Endodermal cell (in vitro differentiated cells): Measurements from ENCODE around the gene SLC4A5. TPM values are rescaled to one million over a fixed set of nuclear protein-coding genes. Genes with fewer than 3 reads are reported as not detected.
A peak's percentile ranks its signal among the peaks of the same experiment; 100 is the strongest.
"Not testable (repeated sequence)": the region's sequence is repeated elsewhere in the genome, so short reads cannot be mapped to it uniquely, and the experiment has no call there.

Source experiments
- DNase-seq: peaks from one replicate; pipeline ENCODE4 v3.0.0-alpha.2; 2017
- H3K27ac ChIP-seq: 2 replicates; pipeline ENCODE4 v1.5.1; 2013; ENCODE audit warnings: mild to moderate bottlenecking, low read depth, low read length, moderate library complexity
- H3K27me3 ChIP-seq: 2 replicates; pipeline ENCODE4 v1.6.1; 2013; ENCODE audit warnings: mild to moderate bottlenecking, low read length, moderate library complexity; ENCODE audit not compliant: insufficient read depth, control insufficient read depth, poor library complexity, severe bottlenecking
- H3K36me3 ChIP-seq: 2 replicates; pipeline ENCODE4 v1.7.0; 2013; ENCODE audit warnings: mild to moderate bottlenecking, low read length, moderate library complexity; ENCODE audit not compliant: control insufficient read depth, insufficient read depth
- H3K4me1 ChIP-seq: one replicate; pipeline ENCODE4 v1.7.0; 2013; ENCODE audit warnings: low read length; ENCODE audit not compliant: control insufficient read depth, insufficient read depth
- H3K4me3 ChIP-seq: 2 replicates; pipeline ENCODE4 v1.5.1; 2013; ENCODE audit warnings: mild to moderate bottlenecking, low read length, moderate library complexity
- H3K9ac ChIP-seq: 2 replicates; pipeline ENCODE4 v1.6.1; 2013; ENCODE audit warnings: mild to moderate bottlenecking, low read length, moderate library complexity; ENCODE audit not compliant: poor library complexity, severe bottlenecking; ENCODE audit errors: extremely low read depth
- H3K9me3 ChIP-seq: 2 replicates; pipeline ENCODE4 v1.6.1; 2013; ENCODE audit warnings: mild to moderate bottlenecking, low read length, moderate library complexity; ENCODE audit not compliant: control insufficient read depth
- H3K27ac Mint-ChIP-seq: 2 replicates; pipeline ENCODE4 v1.8.0; 2020; ENCODE audit warnings: mixed read lengths
- H3K27me3 Mint-ChIP-seq: 2 replicates; pipeline ENCODE4 v1.8.0; 2021; ENCODE audit warnings: mild to moderate bottlenecking, mixed read lengths; ENCODE audit not compliant: insufficient read depth
- H3K36me3 Mint-ChIP-seq: 2 replicates; pipeline ENCODE4 v1.8.0; 2020; ENCODE audit warnings: low read depth, mixed read lengths
- H3K4me1 Mint-ChIP-seq: 2 replicates; pipeline ENCODE4 v1.8.0; 2020; ENCODE audit warnings: mixed read lengths
- H3K4me3 Mint-ChIP-seq: 2 replicates; pipeline ENCODE4 v1.8.0; 2020; ENCODE audit warnings: mild to moderate bottlenecking, moderate library complexity, mixed read lengths
- H3K9me3 Mint-ChIP-seq: 2 replicates; pipeline ENCODE4 v1.8.0; 2020; ENCODE audit warnings: mild to moderate bottlenecking, mixed read lengths
- CTCF ChIP-seq: fragments of 200-600 bp; sonication (generic); conservative IDR thresholded peaks from 2 replicates; pipeline ENCODE4 v1.5.0; 2021; ENCODE audit warnings: antibody characterized with exemption, mild to moderate bottlenecking
- WGBS, 2 experiments: methylation state at CpG; one replicate each; pipeline versions ENCODE4 v1.1.5 to v1.1.7; 2013; ENCODE audit warnings: missing lambda C conversion rate in 2 of 2, mixed read lengths in 1 of 2; ENCODE audit not compliant: insufficient coverage in 1 of 2, insufficient read length in 1 of 2; 5-methylcytosine and 5-hydroxymethylcytosine counted together
- total RNA-seq, 2 donors: library from RNA; stranded (reverse); fragmentation: NEBNext Ultra II Directional in 1 of 2; extraction: Animal tissue kit (Norgen Biotek cat#: 25700) in 1 of 2; gene quantifications; 2 replicates in 1 of 2; 3 replicates in 1 of 2; pipeline ENCODE4 v1.2.1, GENCODE V29; 2021

The SLC4A5 gene
- total RNA-seq, 2 donors from 2014 or later: 2.5 to 3.7 TPM

GRCh38 chr2:74347303-74347702 is 4.1 kb upstream of the SLC4A5 start:
- H3K9me3 ChIP-seq: no peaks in the 10 kb centered on the region
- 90% methylated on average over 1 of the region's 1 CpG; no CpG with 5 or more reads in 1 of the 2 experiments for WGBS, 2 experiments
- H3K4me3 Mint-ChIP-seq: no peak overlapping the region
- no peaks in the 10 kb centered on the region for H3K27me3 ChIP-seq
- peaks cover 2% of the 10 kb centered on the region for H3K27me3 Mint-ChIP-seq
- no peak overlapping the region for H3K9ac ChIP-seq
- H3K4me3 ChIP-seq: no peak overlapping the region
- H3K9me3 Mint-ChIP-seq: no peaks in the 10 kb centered on the region
- no peak for DNase-seq
- no peak for TF ChIP-seq CTCF
- H3K36me3 Mint-ChIP-seq: no peaks in the 10 kb centered on the region
- no peak overlapping the region for H3K27ac ChIP-seq
- H3K27ac Mint-ChIP-seq: no peak overlapping the region
- H3K4me1 Mint-ChIP-seq: peaks cover 11% of the 10 kb centered on the region
- H3K36me3 ChIP-seq: no peaks in the 10 kb centered on the region
- no peaks in the 10 kb centered on the region for H3K4me1 ChIP-seq

GRCh38 chr2:74345272-74345943 is 2.2 kb upstream of the SLC4A5 start:
- H3K36me3 Mint-ChIP-seq: no peaks in the 10 kb centered on the region

GRCh38 chr2:74336227-74336626 is 7.0 kb downstream of the SLC4A5 start:
- not testable (repeated sequence) for H3K36me3 Mint-ChIP-seq, H3K27me3 Mint-ChIP-seq, H3K9me3 Mint-ChIP-seq, H3K27me3 ChIP-seq, H3K27ac Mint-ChIP-seq, H3K4me3 Mint-ChIP-seq, H3K9ac ChIP-seq, H3K4me1 Mint-ChIP-seq, DNase-seq, H3K4me1 ChIP-seq, H3K9me3 ChIP-seq, H3K27ac ChIP-seq, H3K36me3 ChIP-seq, H3K4me3 ChIP-seq
- 86 to 100% methylated on average over 1 to 2 of the region's 2 CpGs for WGBS, 2 experiments

More at GRCh38 chr2:74345272-74345943, 2.2 kb upstream of the SLC4A5 start:
- Histone ChIP-seq H3K27ac (no peak overlapping the region), H3K36me3 (no peaks in the 10 kb centered on the region), H3K9ac (no peak overlapping the region), H3K4me3 (no peak overlapping the region), H3K27me3 (no peaks in the 10 kb centered on the region), H3K9me3 (no peaks in the 10 kb centered on the region), H3K4me1 (no peaks in the 10 kb centered on the region)
- Mint-ChIP-seq H3K4me3 (no peak overlapping the region), H3K27me3 (peaks cover 2% of the 10 kb centered on the region), H3K4me1 (peaks cover 11% of the 10 kb centered on the region), H3K27ac (no peak overlapping the region), H3K9me3 (no peaks in the 10 kb centered on the region)
- 91% methylated on average over 8 of the region's 8 CpGs; no CpG with 5 or more reads in 1 of the 2 experiments for WGBS, 2 experiments
- no peak for DNase-seq
- TF ChIP-seq CTCF: no peak

GRCh38 chr2:74334931-74335333 is 8.3 kb downstream of the SLC4A5 start:
- no peaks in the 10 kb centered on the region for H3K27me3 ChIP-seq
- no peak overlapping the region for H3K27ac ChIP-seq
- Mint-ChIP-seq H3K36me3 (no peaks in the 10 kb centered on the region), H3K27me3 (no peaks in the 10 kb centered on the region), H3K4me3 (no peak overlapping the region), H3K4me1 (no peaks in the 10 kb centered on the region), H3K9me3 (no peaks in the 10 kb centered on the region), H3K27ac (no peak overlapping the region)
- no peak overlapping the region for H3K9ac ChIP-seq
- no peaks in the 10 kb centered on the region for H3K4me1 ChIP-seq
- WGBS, 2 experiments: 46 to 76% methylated on average over 2 to 3 of the region's 3 CpGs
- DNase-seq: peak; percentile 95
- TF ChIP-seq CTCF: peak; percentile 96
- no peak overlapping the region for H3K4me3 ChIP-seq
- no peaks in the 10 kb centered on the region for H3K36me3 ChIP-seq
- H3K9me3 ChIP-seq: no peaks in the 10 kb centered on the region
